Activated T-cell treated with anti-CD3 and anti-CD28 coated beads for 1 hour (primary cell): ENCODE measurements around the gene CDH23.

ENCODE experiments used
- DNase-seq: peaks from one replicate; pipeline ENCODE4 v3.0.0-alpha.2; 2020; ENCODE audit warnings: low read depth

CDH23 gene

GRCh38 chr10:71744897-71745663, 348.4 kb downstream of the CDH23 start:
- DNase-seq, result no peak

GRCh38 chr10:71745664-71746250, 349.0 kb downstream of the CDH23 start:
- no peak for DNase-seq

- DNase-seq, result no peak
Measured at GRCh38 chr10:71746344-71747037, 349.8 kb downstream of the CDH23 start.

GRCh38 chr10:71747039-71747531, 350.4 kb downstream of the CDH23 start:
- DNase-seq, result no peak

GRCh38 chr10:71747551-71748523, 351.1 kb downstream of the CDH23 start:
- no peak for DNase-seq

- DNase-seq, result peak; percentile 50
Measured at GRCh38 chr10:71748671-71749191, 352.0 kb downstream of the CDH23 start.

- no peak for DNase-seq
Measured at GRCh38 chr10:71749396-71749795, 352.7 kb downstream of the CDH23 start.

GRCh38 chr10:71750124-71750841, 353.6 kb downstream of the CDH23 start:
- DNase-seq, result no peak

GRCh38 chr10:71750986-71751385, 354.3 kb downstream of the CDH23 start:
- no peak for DNase-seq

GRCh38 chr10:71751515-71752224, 354.9 kb downstream of the CDH23 start:
- DNase-seq, result no peak

GRCh38 chr10:71752391-71753090, 355.8 kb downstream of the CDH23 start:
- DNase-seq, result no peak

- no peak for DNase-seq
Measured at GRCh38 chr10:71753091-71753959, 356.6 kb downstream of the CDH23 start.

GRCh38 chr10:71753960-71754505, 357.3 kb downstream of the CDH23 start:
- no peak for DNase-seq

- no peak for DNase-seq
Measured at GRCh38 chr10:71754562-71754961, 357.8 kb downstream of the CDH23 start.

- no peak for DNase-seq
Measured at GRCh38 chr10:71755179-71755879, 358.6 kb downstream of the CDH23 start.

- DNase-seq, result no peak
Measured at GRCh38 chr10:71756311-71757191, 359.8 kb downstream of the CDH23 start.
